ENCODE measurements around the gene SF3B4.
A peak's percentile ranks its signal among the peaks of the same experiment; 100 is the strongest.

Gene SF3B4

DNA sequence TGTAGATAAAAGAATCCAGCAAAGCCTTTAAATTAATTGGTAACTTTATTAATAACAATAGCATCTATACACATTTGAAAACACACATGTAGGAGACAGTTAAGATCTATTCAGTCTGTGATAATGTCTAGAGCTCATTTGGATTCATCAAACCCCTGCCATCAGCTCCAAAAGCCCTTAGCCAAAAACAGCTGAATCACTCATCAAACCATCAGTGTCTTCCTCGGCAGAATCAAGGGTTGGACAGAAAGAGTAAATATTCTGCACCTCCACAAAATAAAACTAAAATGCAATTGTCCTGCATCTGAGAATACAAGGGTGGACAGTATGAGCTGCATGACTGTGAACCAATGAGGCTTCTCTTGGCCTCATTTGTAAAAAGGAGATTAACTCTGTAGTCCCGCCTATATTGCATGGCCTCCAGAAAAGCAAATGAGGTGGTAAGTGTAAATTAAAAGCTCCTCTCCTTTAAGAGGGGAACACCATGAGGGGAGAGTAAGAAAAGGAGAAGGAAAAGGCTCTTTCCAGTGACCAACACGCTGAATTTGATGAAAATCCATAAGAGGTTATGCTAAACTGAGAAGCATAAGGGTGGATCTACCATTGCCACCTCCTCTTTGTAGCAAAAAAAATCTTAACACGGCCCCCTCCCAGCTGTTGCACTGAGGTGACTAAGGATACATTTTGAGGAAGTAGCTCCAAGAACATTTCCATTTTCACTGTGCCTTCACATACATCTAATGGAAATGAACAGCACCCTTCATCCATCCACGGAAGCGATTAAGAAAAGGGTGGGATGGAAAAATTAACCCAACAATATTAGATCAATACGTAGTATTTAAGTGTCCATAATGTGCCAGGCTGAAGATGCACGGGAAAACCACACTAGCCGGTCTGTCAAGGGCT lies 42.9 kb downstream of the SF3B4 start:
- DNase-seq (ENCODE audit: low read depth): peak; percentile 87
- TF ChIP-seq POLR2A (IDR thresholded peaks at IDR 0.05; ENCODE audit: extremely low read depth, insufficient read length): no peak
- TF ChIP-seq, protein P1, sequence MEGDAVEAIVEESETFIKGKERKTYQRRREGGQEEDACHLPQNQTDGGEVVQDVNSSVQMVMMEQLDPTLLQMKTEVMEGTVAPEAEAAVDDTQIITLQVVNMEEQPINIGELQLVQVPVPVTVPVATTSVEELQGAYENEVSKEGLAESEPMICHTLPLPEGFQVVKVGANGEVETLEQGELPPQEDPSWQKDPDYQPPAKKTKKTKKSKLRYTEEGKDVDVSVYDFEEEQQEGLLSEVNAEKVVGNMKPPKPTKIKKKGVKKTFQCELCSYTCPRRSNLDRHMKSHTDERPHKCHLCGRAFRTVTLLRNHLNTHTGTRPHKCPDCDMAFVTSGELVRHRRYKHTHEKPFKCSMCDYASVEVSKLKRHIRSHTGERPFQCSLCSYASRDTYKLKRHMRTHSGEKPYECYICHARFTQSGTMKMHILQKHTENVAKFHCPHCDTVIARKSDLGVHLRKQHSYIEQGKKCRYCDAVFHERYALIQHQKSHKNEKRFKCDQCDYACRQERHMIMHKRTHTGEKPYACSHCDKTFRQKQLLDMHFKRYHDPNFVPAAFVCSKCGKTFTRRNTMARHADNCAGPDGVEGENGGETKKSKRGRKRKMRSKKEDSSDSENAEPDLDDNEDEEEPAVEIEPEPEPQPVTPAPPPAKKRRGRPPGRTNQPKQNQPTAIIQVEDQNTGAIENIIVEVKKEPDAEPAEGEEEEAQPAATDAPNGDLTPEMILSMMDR (IDR thresholded peaks at IDR 0.05; ENCODE audit: low read depth, low read length): no peak
- 0 out of 2 replicates have a peak, but pooled peaks have one; percentile 46 for TF ChIP-seq MYC (IDR thresholded peaks at IDR 0.05; ENCODE audit: low read depth, low read length)
- TF ChIP-seq, protein P2, sequence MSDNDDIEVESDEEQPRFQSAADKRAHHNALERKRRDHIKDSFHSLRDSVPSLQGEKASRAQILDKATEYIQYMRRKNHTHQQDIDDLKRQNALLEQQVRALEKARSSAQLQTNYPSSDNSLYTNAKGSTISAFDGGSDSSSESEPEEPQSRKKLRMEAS (IDR thresholded peaks at IDR 0.05; ENCODE audit: low read depth, low read length): peak; percentile 61
- peak overlapping the region; percentile 80 for H3K4me3 ChIP-seq (ENCODE audit: low read depth, low read length)

DNA sequence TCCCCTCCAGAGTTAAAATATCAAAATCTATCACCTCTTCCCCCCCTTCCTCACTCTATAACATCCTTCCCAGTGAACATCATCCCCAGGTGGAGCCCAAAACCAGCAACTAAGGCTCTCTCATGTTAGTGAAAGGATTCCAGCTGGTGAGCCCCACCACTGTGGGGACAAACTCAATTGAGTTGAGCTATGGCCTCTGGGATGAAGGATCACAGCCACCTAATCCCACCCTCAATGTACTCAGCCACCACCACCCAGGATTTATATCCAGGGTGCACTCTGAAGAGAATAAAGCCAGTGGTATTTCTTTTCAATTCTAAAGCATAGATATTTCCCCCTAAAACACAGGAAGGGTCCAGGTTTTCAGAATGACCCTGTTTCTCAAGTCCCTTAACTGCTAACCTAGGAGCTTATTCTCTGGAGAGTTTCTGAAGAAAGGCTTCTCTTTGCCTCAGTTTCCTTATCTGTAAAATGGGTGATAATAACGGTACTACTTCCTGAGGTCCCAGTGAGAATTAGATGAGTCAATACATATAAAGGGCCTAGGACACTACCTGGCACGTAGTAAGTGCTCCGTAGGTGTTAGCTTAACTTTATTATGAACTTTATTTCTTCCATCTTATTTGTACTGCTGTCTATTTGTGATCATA lies 43.9 kb downstream of the SF3B4 start:
- TF ChIP-seq, protein P1 (IDR thresholded peaks at IDR 0.05; ENCODE audit: low read depth, low read length): no peak
- TF ChIP-seq, protein P2 (IDR thresholded peaks at IDR 0.05; ENCODE audit: low read depth, low read length): no peak
- no peak for TF ChIP-seq MYC (IDR thresholded peaks at IDR 0.05; ENCODE audit: low read depth, low read length)
- H3K4me3 ChIP-seq (ENCODE audit: low read depth, low read length): no peak overlapping the region

DNA sequence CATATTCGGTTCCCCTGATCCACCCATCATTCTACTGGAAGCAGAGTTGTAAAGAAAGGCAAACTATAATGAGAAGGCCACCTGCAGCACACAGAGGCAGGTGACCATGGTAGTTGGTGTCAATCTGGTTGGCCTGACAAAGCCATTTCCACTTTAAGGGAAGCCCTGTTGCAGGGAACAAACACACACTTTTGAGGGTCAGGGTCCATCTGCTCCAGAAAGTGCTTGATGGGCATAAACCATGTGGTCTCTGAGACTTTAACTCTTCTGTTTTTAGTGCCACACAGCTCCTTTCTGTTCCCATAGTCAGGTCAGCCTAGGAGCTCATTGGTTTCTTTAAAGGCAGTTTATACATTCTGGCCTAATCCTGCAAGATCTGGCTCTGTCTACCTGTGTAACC lies 45.7 kb downstream of the SF3B4 start:
- no peak for DNase-seq (ENCODE audit: low read depth)
- TF ChIP-seq, protein P2 (IDR thresholded peaks at IDR 0.05; ENCODE audit: low read depth, low read length): no peak
- no peak for TF ChIP-seq MYC (IDR thresholded peaks at IDR 0.05; ENCODE audit: low read depth, low read length)
- TF ChIP-seq POLR2A (IDR thresholded peaks at IDR 0.05; ENCODE audit: extremely low read depth, insufficient read length): no peak
- TF ChIP-seq, protein P1 (IDR thresholded peaks at IDR 0.05; ENCODE audit: low read depth, low read length): no peak
- no peak overlapping the region for H3K4me3 ChIP-seq (ENCODE audit: low read depth, low read length)

More for the DNA sequence above, 43.9 kb downstream of the SF3B4 start:
- DNase-seq (ENCODE audit: low read depth): no peak

DNA sequence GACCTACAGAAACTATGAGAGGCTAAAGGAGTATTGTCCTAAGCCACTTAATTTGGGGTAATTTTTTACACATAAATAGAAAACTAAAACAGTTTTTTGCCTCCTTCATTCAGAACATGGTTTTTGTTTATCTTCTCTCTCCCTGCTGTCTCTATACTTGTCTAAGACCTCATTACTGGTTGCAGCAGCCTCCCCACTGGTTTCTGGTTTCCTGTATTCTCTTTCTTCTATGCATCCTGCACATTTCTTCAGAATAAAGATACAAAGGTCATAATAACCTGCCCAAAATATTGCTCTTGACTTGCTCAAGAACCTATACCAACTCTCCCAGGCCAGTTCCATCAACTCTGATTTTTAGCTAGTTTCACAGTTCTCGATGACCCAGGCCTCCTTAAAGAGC lies 48.0 kb downstream of the SF3B4 start:
- no peak for TF ChIP-seq MYC (IDR thresholded peaks at IDR 0.05; ENCODE audit: low read depth, low read length)
- TF ChIP-seq, protein P2 (IDR thresholded peaks at IDR 0.05; ENCODE audit: low read depth, low read length): no peak
- TF ChIP-seq, protein P1 (IDR thresholded peaks at IDR 0.05; ENCODE audit: low read depth, low read length): no peak
- TF ChIP-seq POLR2A (IDR thresholded peaks at IDR 0.05; ENCODE audit: extremely low read depth, insufficient read length): no peak
- H3K4me3 ChIP-seq (ENCODE audit: low read depth, low read length): no peak overlapping the region
- no peak for DNase-seq (ENCODE audit: low read depth)

DNA sequence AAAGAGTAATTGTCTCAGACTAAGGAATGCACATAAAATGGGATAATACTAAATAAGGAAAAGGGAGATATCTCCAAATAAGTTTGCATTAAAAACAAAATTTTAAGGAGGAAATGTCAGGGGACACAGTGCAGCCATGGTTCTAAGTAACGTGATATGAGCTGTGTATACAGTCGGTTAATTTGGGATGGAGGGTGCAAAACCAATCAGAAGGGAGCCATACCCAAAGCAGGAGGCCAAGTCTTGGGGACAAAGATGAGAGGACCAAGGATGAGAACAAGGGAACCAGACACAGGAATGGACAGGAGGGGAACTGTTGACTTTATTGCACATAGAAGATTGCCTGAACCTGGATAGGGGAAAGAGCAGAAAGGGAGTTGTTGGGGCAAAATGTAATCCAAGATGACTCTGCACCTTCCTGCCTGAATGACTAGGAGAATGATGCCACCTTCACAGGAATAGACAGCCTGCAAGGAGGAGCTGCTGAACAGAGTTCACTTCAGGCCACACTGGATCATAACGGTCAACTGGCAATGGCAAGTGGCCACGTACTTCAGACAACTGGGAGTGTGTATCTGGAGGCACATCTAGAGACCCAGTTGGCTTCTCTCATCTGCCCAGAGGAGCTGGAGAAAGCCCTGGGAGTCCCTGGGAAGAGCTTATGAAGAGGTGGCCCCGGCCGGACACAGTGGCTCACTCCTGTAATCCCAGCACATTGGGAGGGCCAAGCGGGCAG lies 50.2 kb downstream of the SF3B4 start:
- TF ChIP-seq, protein P1 (IDR thresholded peaks at IDR 0.05; ENCODE audit: low read depth, low read length): no peak
- TF ChIP-seq, protein P2 (IDR thresholded peaks at IDR 0.05; ENCODE audit: low read depth, low read length): no peak
- TF ChIP-seq MYC (IDR thresholded peaks at IDR 0.05; ENCODE audit: low read depth, low read length) (no peak), POLR2A (IDR thresholded peaks at IDR 0.05; ENCODE audit: extremely low read depth, insufficient read length) (no peak)
- H3K4me3 ChIP-seq (ENCODE audit: low read depth, low read length): no peak overlapping the region
- no peak for DNase-seq (ENCODE audit: low read depth)
